Measurements from ENCODE around the gene PASD1.
"Not testable (repeated sequence)": the region's sequence is repeated elsewhere in the genome, so short reads cannot be mapped to it uniquely, and the experiment has no call there.

The PASD1 gene

DNA sequence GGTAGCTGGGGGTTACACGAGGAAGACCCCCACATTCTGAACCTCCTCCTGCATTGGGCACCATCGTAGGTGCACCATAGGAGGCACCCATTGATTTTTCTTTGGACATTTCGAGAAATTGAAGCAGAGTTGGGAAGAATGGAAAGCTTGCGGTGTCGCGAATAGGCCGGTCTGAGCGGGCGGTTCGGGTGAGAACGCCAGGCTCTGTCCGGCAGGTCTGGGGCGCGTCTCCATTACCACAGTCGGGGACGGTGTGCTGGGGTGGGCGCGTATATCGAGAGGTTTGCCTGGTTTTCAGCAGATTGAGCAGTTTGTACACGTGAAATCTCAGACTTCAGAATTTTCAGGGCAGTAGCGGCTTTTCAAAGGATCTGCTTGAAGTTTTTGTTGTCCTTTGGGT is 560 bp downstream of the PASD1 start:
- Mint-ChIP-seq H3K9me3 (no peaks in the 10 kb centered on the region), H3K27ac (no peak overlapping the region), H3K4me1 (no peaks in the 10 kb centered on the region), H3K27me3 (peaks cover 2% of the 10 kb centered on the region), H3K36me3 (ENCODE audit: low read depth) (no peaks in the 10 kb centered on the region), H3K4me3 (no peak overlapping the region)
- ATAC-seq (no peak), DNase-seq (no peak)

DNA sequence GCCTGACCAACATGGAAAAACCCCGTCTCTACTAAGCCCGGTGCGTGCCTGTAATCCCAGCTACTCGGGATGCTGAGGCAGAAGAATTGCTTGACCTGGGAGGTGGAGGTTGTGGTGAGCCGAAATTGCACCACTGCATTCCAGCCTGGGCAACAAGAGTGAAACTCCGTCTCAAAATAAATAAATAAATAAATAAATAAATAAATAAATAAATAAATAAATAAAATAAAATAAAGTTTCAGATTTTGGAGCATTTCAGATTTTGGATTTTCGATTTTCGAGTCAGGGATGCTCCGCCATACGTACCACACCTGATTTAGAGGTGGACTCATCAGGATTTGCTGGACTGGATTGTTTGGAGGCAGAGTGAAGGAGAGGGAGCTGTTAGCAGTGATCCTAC is 3.4 kb downstream of the PASD1 start:
- not testable (repeated sequence) for H3K27ac Mint-ChIP-seq; H3K4me1 Mint-ChIP-seq; H3K4me3 Mint-ChIP-seq; ATAC-seq; H3K36me3 Mint-ChIP-seq (ENCODE audit: low read depth); H3K27me3 Mint-ChIP-seq; H3K9me3 Mint-ChIP-seq; DNase-seq

DNA sequence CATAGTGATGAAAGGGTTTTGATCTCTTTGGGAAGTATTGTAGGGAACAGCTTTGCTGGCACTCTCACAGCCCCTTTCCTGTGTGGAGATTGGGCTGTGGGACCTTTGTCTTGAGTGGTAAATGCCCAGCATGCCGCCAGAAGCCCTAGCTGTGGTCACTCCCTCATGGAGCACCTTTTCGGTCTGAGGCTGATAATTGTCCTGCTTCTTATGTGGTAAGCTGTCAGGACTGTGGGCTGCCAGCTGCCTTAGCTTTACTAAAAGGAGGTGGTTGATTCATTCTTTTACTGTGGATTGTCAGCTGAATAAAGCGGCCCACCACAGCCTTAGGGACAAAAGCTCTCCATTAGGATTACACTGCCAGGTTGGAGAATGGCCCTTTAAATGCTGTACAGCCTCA is 7.1 kb downstream of the PASD1 start:
- no peak overlapping the region for H3K27ac Mint-ChIP-seq
- H3K27me3 Mint-ChIP-seq, result peaks cover 5% of the 10 kb centered on the region
- H3K36me3 Mint-ChIP-seq (ENCODE audit: low read depth), result no peaks in the 10 kb centered on the region
- H3K4me3 Mint-ChIP-seq, result no peak overlapping the region
- no peaks in the 10 kb centered on the region for H3K9me3 Mint-ChIP-seq
- H3K4me1 Mint-ChIP-seq, result no peaks in the 10 kb centered on the region
- no peak for ATAC-seq
- DNase-seq, result no peak

DNA sequence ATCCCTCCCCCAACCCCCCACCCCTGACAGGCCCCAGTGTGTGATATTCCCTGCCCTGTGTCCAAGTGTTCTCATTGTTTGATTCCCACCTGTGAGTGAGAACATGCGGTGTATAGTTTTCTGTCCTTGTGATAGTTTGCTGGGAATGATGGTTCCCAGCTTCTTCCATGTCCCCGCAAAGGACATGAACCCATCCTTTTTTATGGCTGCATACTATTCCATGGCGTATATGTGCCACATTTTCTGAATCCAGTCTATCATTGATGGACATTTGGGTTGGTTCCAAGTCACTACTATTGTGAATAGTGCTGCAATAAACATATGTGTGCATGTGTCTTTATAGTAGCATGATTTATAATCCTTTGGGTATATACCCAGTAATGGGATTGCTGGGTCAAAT is 29.9 kb downstream of the PASD1 start:
- not testable (repeated sequence) for H3K27ac Mint-ChIP-seq; H3K4me3 Mint-ChIP-seq; H3K27me3 Mint-ChIP-seq; H3K36me3 Mint-ChIP-seq (ENCODE audit: low read depth); H3K4me1 Mint-ChIP-seq; H3K9me3 Mint-ChIP-seq; ATAC-seq; DNase-seq

GRCh38 chrX:151596282-151596681 is 32.8 kb downstream of the PASD1 start:
- ATAC-seq, result no peak
- no peak for DNase-seq
- Mint-ChIP-seq H3K27me3 (peaks cover 3% of the 10 kb centered on the region), H3K36me3 (ENCODE audit: low read depth) (no peaks in the 10 kb centered on the region), H3K4me3 (no peak overlapping the region), H3K9me3 (no peaks in the 10 kb centered on the region), H3K27ac (no peak overlapping the region), H3K4me1 (no peaks in the 10 kb centered on the region)

DNA sequence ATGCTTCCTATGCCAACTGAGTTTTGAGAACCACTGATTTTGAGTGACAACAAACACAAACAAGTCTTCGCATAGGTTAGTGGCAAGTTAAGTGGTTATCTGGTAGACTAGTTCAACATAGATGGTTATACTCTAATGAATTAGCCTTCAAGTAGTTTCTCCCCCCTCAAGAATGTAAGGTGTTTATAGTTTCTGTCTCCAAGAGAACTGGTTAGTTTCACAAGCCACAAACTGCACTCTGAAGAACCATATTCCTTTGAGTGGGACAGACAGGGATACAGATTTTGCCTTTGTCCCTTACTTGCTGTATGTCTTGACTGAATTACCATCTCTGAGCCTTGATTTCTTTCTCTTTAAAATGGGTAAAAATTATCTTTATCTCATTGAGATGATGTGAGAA is 41.5 kb downstream of the PASD1 start:
- Mint-ChIP-seq H3K27ac (no peak overlapping the region), H3K9me3 (no peaks in the 10 kb centered on the region), H3K4me1 (no peaks in the 10 kb centered on the region), H3K27me3 (peaks cover 2% of the 10 kb centered on the region), H3K4me3 (no peak overlapping the region), H3K36me3 (ENCODE audit: low read depth) (no peaks in the 10 kb centered on the region)
- ATAC-seq, result no peak
- no peak for DNase-seq

DNA sequence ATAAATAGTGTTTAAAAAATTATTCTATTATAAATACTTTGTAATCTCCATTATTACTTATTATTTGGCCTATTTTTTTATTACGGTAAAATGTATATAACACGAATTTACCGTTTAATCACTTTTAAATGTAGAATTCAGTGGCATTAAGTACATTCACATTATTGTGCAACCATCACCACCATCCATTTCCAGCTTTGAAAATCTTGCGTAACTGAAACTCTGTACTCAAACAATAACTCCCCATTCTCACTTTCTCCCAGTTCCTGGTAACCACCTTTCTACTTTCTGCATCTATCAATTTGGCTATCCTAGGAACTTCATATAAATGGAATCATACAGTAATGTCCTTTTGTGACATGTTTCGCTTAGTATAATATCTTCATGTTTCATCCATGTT is 45.7 kb downstream of the PASD1 start:
- Mint-ChIP-seq H3K27ac (no peak overlapping the region), H3K4me3 (no peak overlapping the region), H3K9me3 (no peaks in the 10 kb centered on the region), H3K27me3 (peaks cover 3% of the 10 kb centered on the region), H3K36me3 (ENCODE audit: low read depth) (no peaks in the 10 kb centered on the region), H3K4me1 (no peaks in the 10 kb centered on the region)
- no peak for DNase-seq
- no peak for ATAC-seq

GRCh38 chrX:151621422-151621821 is 57.9 kb downstream of the PASD1 start:
- Mint-ChIP-seq H3K4me1 (no peaks in the 10 kb centered on the region), H3K4me3 (no peak overlapping the region), H3K9me3 (no peaks in the 10 kb centered on the region), H3K27me3 (no peaks in the 10 kb centered on the region), H3K36me3 (ENCODE audit: low read depth) (no peaks in the 10 kb centered on the region), H3K27ac (no peak overlapping the region)
- no peak for DNase-seq
- ATAC-seq, result no peak

GRCh38 chrX:151624677-151625076 is 61.2 kb downstream of the PASD1 start:
- Mint-ChIP-seq H3K27me3 (no peaks in the 10 kb centered on the region), H3K36me3 (ENCODE audit: low read depth) (no peaks in the 10 kb centered on the region), H3K27ac (no peak overlapping the region), H3K4me1 (no peaks in the 10 kb centered on the region), H3K9me3 (no peaks in the 10 kb centered on the region), H3K4me3 (no peak overlapping the region)
- DNase-seq (no peak), ATAC-seq (no peak)

GRCh38 chrX:151631822-151632221 is 68.3 kb downstream of the PASD1 start:
- Mint-ChIP-seq H3K27me3 (peaks cover 1% of the 10 kb centered on the region), H3K27ac (no peak overlapping the region), H3K9me3 (no peaks in the 10 kb centered on the region), H3K4me3 (no peak overlapping the region), H3K4me1 (no peaks in the 10 kb centered on the region), H3K36me3 (ENCODE audit: low read depth) (no peaks in the 10 kb centered on the region)
- no peak for ATAC-seq
- DNase-seq, result no peak

GRCh38 chrX:151633157-151633556 is 69.7 kb downstream of the PASD1 start:
- ATAC-seq, result no peak
- Mint-ChIP-seq H3K9me3 (no peaks in the 10 kb centered on the region), H3K27me3 (peaks cover 1% of the 10 kb centered on the region), H3K36me3 (ENCODE audit: low read depth) (no peaks in the 10 kb centered on the region), H3K27ac (no peak overlapping the region), H3K4me1 (no peaks in the 10 kb centered on the region), H3K4me3 (no peak overlapping the region)
- no peak for DNase-seq

DNA sequence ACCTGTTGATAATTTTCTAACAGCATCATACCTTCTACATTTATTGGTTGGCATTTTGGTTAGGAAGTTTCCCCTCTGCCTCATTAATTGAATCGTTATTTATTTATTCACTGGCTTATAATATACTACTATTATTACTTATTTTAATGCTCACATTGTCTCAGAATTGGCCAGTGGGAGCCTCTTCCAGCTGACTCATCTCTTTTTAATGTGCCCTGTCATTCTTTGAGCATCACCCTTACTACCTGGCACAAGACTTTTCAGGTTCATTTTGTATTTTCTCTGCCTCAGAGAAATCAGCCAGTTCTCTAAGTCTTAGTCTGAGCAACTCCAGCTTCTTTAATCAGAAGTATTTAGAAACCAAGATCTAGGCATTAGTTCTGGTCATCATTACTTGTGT is 71.5 kb downstream of the PASD1 start:
- Mint-ChIP-seq H3K9me3 (no peaks in the 10 kb centered on the region), H3K4me1 (no peaks in the 10 kb centered on the region), H3K27ac (no peak overlapping the region), H3K36me3 (ENCODE audit: low read depth) (no peaks in the 10 kb centered on the region), H3K4me3 (no peak overlapping the region), H3K27me3 (peaks cover 1% of the 10 kb centered on the region)
- ATAC-seq (no peak), DNase-seq (no peak)

DNA sequence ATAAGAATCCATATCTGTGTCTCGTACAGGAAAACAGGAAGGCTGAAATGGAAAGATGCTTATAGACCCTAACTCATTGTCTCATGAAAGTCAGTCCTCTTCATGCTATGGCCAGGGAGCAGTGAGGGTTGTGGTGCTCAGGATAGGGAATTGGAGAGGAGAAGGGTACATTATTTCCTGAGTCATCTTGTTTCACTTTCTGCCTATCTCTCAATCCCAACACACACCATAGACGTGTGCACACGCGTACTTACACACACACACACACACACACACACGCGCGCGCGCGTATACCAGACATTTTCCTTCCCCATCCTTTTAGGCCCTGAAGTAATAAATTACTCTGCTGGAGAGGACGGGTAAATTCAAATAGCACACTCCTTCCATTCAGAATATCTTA is 78.1 kb downstream of the PASD1 start:
- Mint-ChIP-seq H3K4me1 (no peaks in the 10 kb centered on the region), H3K27ac (no peak overlapping the region), H3K9me3 (no peaks in the 10 kb centered on the region), H3K36me3 (ENCODE audit: low read depth) (no peaks in the 10 kb centered on the region), H3K4me3 (no peak overlapping the region), H3K27me3 (no peaks in the 10 kb centered on the region)
- ATAC-seq (no peak), DNase-seq (no peak)

DNA sequence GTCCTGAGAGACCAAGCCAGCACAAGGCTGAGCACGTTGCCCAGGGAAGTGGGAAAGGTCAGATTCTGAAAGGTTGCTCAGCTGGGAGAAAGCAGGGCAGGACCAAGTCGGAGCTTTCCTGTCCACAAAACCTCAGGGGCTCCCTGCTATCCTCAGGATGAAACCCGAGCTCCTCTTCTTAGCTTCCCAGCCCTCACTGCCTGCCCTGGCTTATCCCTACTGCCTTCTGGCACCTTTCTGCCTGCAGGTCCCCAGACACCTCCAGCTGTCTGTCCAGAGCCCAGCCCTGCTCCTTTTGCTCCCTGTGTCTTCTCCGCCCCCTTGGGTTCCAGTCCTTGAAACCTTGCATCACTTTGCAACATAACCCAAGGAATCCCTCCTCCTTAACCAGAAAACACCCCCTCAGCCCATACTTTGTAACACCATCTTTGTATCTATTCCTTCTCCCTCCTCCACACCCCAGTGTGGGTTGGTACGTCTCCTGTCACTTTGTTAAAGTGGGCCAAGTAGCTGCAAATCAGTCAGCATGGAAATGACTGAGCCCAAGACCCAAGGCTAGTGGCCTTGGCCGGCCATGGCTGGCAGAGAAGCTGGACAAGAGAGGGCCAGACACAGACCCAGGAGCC is 111.8 kb downstream of the PASD1 start:
- Mint-ChIP-seq H3K36me3 (ENCODE audit: low read depth) (no peaks in the 10 kb centered on the region), H3K9me3 (no peaks in the 10 kb centered on the region), H3K27ac (no peak overlapping the region), H3K4me1 (no peaks in the 10 kb centered on the region), H3K27me3 (no peaks in the 10 kb centered on the region), H3K4me3 (no peak overlapping the region)
- DNase-seq (no peak), ATAC-seq (no peak)

DNA sequence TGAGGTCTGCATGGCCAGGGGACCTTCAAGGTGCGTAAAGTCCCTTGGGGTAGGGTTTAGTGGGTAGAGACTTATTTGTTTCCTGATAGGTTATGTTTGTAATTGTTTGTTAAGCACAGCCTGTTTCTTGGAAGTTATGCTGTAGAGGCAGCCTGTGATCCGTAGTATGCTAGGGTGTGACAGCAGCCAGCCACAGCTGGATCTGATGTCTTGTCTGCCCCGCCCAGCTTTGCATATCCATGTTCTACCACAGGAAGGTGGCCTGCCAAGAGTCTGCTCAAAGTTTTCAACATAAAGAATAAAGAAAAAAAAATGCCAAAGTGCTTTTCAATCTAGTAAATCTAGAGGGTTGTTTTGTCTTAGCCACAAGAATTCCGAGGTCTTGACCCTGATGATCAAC is 112.7 kb downstream of the PASD1 start:
- Mint-ChIP-seq H3K4me3 (no peak overlapping the region), H3K9me3 (no peaks in the 10 kb centered on the region), H3K36me3 (ENCODE audit: low read depth) (no peaks in the 10 kb centered on the region), H3K27me3 (no peaks in the 10 kb centered on the region), H3K4me1 (no peaks in the 10 kb centered on the region), H3K27ac (no peak overlapping the region)
- DNase-seq (no peak), ATAC-seq (no peak)

GRCh38 chrX:151679798-151680402 is 116.4 kb downstream of the PASD1 start:
- Mint-ChIP-seq H3K9me3 (no peaks in the 10 kb centered on the region), H3K36me3 (ENCODE audit: low read depth) (no peaks in the 10 kb centered on the region), H3K27me3 (no peaks in the 10 kb centered on the region), H3K4me3 (no peak overlapping the region), H3K27ac (no peak overlapping the region), H3K4me1 (no peaks in the 10 kb centered on the region)
- no peak for DNase-seq
- no peak for ATAC-seq
